ENCODE measurements around the gene LSM14A. TPM values are rescaled to one million over a fixed set of nuclear protein-coding genes. Genes with fewer than 3 reads are reported as not detected.

The LSM14A gene
- total and polyA plus RNA-seq, 9 of the 15 experiments (the other 6 are each of a cell fraction or from before 2014, with no cell fraction given) = 19.5 to 150 (median 95.1) TPM

DNA sequence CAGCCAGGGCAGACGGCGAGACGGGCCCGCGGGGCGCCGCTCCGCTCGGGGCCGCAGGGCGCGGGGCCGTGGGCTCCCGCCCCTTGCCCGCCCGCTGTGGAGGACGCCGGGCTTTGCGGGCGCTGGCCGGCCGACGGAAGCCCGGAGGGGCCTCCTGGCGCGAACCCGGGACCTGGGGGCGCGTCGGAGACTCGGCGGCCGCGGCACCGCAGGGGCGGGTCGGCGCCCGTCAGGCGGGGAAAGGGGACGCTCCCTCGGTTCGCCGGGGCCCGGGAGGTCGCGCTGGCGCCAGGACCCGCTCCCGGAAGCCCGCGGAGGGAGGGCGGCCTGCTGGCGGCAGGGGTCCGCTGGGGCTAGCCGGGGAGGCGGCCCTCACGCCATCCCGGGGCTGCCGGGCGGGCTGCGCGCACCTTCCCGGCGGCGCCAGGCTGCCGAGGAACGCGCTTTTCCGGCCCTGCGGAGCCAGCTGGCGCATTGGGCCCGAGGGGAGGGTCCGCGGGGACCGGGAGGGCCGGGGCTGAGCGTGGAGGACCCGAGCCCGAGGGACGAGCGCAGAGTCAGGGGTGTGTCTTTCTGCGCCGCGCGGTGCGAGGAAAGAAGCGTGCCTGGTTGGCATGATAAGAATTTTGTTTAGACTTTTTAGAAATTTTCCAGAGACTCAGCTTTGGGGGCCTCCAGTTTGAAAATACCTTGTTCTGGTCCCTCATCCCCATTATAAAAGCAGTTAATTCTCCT, 82.6 kb downstream of the LSM14A start (continued):
- TF ChIP-seq IRF1 (CRISPR knock-in tag; IDR thresholded peaks at IDR 0.05; ENCODE audit: borderline replicate concordance) (no peak), RUNX1 (IDR thresholded peaks at IDR 0.05; ENCODE audit: low read depth) (no peak), SRF (CRISPR knock-in tag; IDR thresholded peaks at IDR 0.05) (no peak), SIRT6 (IDR thresholded peaks at IDR 0.05; ENCODE audit: low read depth, low read length) (no peak), ESRRA (IDR thresholded peaks at IDR 0.05; ENCODE audit: borderline replicate concordance, low read depth) (no peak), BHLHE40 (IDR thresholded peaks at IDR 0.05; ENCODE audit: low read length) (peak; percentile 60; the same call in 1 of the 2 replicates), ZNF766 (CRISPR knock-in tag; conservative IDR thresholded peaks at IDR 0.05) (no peak), ZNF76 (CRISPR knock-in tag; IDR thresholded peaks at IDR 0.05; ENCODE audit: borderline replicate concordance) (no peak), ZNF282 (CRISPR knock-in tag; IDR thresholded peaks at IDR 0.05) (no peak), NEUROD1 (IDR thresholded peaks at IDR 0.05; ENCODE audit: borderline replicate concordance, low read depth, low read length, partially characterized antibody) (no peak)
- TF ChIP-seq, protein P1, sequence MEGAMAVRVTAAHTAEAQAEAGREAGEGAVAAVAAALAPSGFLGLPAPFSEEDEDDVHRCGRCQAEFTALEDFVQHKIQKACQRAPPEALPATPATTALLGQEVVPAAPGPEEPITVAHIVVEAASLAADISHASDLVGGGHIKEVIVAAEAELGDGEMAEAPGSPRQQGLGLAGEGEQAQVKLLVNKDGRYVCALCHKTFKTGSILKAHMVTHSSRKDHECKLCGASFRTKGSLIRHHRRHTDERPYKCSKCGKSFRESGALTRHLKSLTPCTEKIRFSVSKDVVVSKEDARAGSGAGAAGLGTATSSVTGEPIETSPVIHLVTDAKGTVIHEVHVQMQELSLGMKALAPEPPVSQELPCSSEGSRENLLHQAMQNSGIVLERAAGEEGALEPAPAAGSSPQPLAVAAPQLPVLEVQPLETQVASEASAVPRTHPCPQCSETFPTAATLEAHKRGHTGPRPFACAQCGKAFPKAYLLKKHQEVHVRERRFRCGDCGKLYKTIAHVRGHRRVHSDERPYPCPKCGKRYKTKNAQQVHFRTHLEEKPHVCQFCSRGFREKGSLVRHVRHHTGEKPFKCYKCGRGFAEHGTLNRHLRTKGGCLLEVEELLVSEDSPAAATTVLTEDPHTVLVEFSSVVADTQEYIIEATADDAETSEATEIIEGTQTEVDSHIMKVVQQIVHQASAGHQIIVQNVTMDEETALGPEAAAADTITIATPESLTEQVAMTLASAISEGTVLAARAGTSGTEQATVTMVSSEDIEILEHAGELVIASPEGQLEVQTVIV (CRISPR knock-in tag; IDR thresholded peaks at IDR 0.05; ENCODE audit: borderline replicate concordance) = 0 out of 2 replicates have a peak, but pooled peaks have one; percentile 29
- TF ChIP-seq, protein P2, sequence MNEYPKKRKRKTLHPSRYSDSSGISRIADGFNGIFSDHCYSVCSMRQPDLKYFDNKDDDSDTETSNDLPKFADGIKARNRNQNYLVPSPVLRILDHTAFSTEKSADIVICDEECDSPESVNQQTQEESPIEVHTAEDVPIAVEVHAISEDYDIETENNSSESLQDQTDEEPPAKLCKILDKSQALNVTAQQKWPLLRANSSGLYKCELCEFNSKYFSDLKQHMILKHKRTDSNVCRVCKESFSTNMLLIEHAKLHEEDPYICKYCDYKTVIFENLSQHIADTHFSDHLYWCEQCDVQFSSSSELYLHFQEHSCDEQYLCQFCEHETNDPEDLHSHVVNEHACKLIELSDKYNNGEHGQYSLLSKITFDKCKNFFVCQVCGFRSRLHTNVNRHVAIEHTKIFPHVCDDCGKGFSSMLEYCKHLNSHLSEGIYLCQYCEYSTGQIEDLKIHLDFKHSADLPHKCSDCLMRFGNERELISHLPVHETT (CRISPR knock-in tag; conservative IDR thresholded peaks at IDR 0.05 in 1 of 2, IDR thresholded peaks at IDR 0.05 in 1 of 2) = peak in 1 of 2 experiments; percentile 32; a peak in 2 of 4 replicates
- TF ChIP-seq, protein P3, sequence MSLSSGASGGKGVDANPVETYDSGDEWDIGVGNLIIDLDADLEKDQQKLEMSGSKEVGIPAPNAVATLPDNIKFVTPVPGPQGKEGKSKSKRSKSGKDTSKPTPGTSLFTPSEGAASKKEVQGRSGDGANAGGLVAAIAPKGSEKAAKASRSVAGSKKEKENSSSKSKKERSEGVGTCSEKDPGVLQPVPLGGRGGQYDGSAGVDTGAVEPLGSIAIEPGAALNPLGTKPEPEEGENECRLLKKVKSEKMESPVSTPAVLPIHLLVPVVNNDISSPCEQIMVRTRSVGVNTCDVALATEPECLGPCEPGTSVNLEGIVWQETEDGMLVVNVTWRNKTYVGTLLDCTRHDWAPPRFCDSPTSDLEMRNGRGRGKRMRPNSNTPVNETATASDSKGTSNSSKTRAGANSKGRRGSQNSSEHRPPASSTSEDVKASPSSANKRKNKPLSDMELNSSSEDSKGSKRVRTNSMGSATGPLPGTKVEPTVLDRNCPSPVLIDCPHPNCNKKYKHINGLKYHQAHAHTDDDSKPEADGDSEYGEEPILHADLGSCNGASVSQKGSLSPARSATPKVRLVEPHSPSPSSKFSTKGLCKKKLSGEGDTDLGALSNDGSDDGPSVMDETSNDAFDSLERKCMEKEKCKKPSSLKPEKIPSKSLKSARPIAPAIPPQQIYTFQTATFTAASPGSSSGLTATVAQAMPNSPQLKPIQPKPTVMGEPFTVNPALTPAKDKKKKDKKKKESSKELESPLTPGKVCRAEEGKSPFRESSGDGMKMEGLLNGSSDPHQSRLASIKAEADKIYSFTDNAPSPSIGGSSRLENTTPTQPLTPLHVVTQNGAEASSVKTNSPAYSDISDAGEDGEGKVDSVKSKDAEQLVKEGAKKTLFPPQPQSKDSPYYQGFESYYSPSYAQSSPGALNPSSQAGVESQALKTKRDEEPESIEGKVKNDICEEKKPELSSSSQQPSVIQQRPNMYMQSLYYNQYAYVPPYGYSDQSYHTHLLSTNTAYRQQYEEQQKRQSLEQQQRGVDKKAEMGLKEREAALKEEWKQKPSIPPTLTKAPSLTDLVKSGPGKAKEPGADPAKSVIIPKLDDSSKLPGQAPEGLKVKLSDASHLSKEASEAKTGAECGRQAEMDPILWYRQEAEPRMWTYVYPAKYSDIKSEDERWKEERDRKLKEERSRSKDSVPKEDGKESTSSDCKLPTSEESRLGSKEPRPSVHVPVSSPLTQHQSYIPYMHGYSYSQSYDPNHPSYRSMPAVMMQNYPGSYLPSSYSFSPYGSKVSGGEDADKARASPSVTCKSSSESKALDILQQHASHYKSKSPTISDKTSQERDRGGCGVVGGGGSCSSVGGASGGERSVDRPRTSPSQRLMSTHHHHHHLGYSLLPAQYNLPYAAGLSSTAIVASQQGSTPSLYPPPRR (CRISPR knock-in tag; IDR thresholded peaks at IDR 0.05; ENCODE audit: borderline replicate concordance) = no peak

Data from K562 (cell line).